Loucy (cell line): ENCODE data around the gene WDR7.

Source experiments
- H2AFZ ChIP-seq: fragments of 200-600 bp; sonication (generic); 2 replicates; pipeline ENCODE4 v1.6.0; 2016; ENCODE audit warnings: antibody characterized with exemption, mild to moderate bottlenecking, low read length, moderate library complexity
- H3F3A ChIP-seq: fragments of 200-600 bp; 2 replicates; pipeline ENCODE4 v1.6.0; 2016; ENCODE audit warnings: antibody characterized with exemption, low read depth, mild to moderate bottlenecking
- H3K27me3 ChIP-seq: fragments of 200-600 bp; sonication (generic); 2 replicates; pipeline ENCODE4 v1.6.1; 2014; ENCODE audit warnings: low read length, mild to moderate bottlenecking; ENCODE audit not compliant: insufficient read depth, poor library complexity, severe bottlenecking
- H3K36me3 ChIP-seq: fragments of 200-600 bp; sonication (generic); 2 replicates; pipeline ENCODE4 v1.6.1; 2016; ENCODE audit warnings: low read length; ENCODE audit not compliant: insufficient read depth
- H3K4me1 ChIP-seq: fragments of 200-600 bp; sonication (generic); 2 replicates; pipeline ENCODE4 v1.5.1; 2014; ENCODE audit warnings: low read length, mild to moderate bottlenecking; ENCODE audit not compliant: insufficient read depth, poor library complexity, severe bottlenecking
- H3K4me2 ChIP-seq: fragments of 200-600 bp; sonication (generic); 2 replicates; pipeline ENCODE4 v1.6.0; 2014; ENCODE audit warnings: antibody characterized with exemption, low read length, low read depth, mild to moderate bottlenecking; ENCODE audit not compliant: poor library complexity, severe bottlenecking
- H3K4me3 ChIP-seq: fragments of 200-600 bp; sonication (generic); 2 replicates; pipeline ENCODE4 v1.5.1; 2014; ENCODE audit warnings: low read length, mild to moderate bottlenecking, mixed read lengths; ENCODE audit not compliant: poor library complexity, severe bottlenecking
- H3K79me2 ChIP-seq: fragments of 200-600 bp; sonication (generic); 2 replicates; pipeline ENCODE4 v1.6.1; 2014; ENCODE audit warnings: low read length; ENCODE audit not compliant: insufficient read depth
- H3K9ac ChIP-seq: fragments of 200-600 bp; sonication (generic); 2 replicates; pipeline ENCODE4 v1.6.0; 2014; ENCODE audit warnings: mild to moderate bottlenecking, low read depth, low read length, moderate library complexity; ENCODE audit not compliant: poor library complexity, severe bottlenecking
- H3K9me2 ChIP-seq: fragments of 200-600 bp; sonication (generic); replicated peaks from 2 replicates; pipeline ENCODE4 v1.6.1; 2016; ENCODE audit warnings: low read depth, low read length, mixed read lengths
- H3K9me3 ChIP-seq: fragments of 200-600 bp; sonication (generic); 2 replicates; pipeline ENCODE4 v1.6.1; 2014; ENCODE audit warnings: mild to moderate bottlenecking, antibody characterized with exemption, low read length, low read depth; ENCODE audit not compliant: insufficient read depth
- H4K20me1 ChIP-seq: fragments of 200-600 bp; sonication (generic); 2 replicates; pipeline ENCODE4 v1.6.0; 2014; ENCODE audit warnings: antibody characterized with exemption, low read length, mild to moderate bottlenecking; ENCODE audit not compliant: insufficient read depth, poor library complexity, severe bottlenecking
- EZH2phosphoT487 ChIP-seq: fragments of 200-600 bp; IDR thresholded peaks from 2 replicates; pipeline ENCODE4 v1.6.1; 2018; ENCODE audit warnings: antibody characterized with exemption, mild to moderate bottlenecking, moderate library complexity, borderline replicate concordance
- TF ChIP-seq, protein P1 (sequence below): fragments of 200-600 bp; sonication (generic); conservative IDR thresholded peaks from 2 replicates; pipeline ENCODE4 v1.5.1; 2014; ENCODE audit warnings: mild to moderate bottlenecking, antibody characterized with exemption, low read length

Gene WDR7

DNA sequence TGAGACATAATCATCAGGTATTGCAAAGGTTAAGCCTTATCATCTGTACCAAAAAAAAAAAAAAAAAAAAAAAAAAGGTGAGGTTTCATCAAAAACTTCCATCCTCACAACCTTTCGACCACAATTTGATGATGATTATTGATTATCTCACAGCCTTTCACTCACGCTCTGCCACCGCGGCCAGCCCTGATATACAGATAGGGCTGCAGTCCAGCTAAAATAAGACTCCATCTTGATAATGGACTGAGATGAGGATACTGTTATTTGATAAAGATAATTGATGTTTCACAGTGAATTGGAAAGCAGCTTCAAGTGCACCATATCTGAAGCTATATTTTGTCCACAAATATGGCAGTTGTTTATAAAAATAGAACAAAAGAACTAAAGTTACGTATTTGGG lies 336.1 kb downstream of the WDR7 start:
- no peak for TF ChIP-seq EZH2phosphoT487
- TF ChIP-seq, protein P1, sequence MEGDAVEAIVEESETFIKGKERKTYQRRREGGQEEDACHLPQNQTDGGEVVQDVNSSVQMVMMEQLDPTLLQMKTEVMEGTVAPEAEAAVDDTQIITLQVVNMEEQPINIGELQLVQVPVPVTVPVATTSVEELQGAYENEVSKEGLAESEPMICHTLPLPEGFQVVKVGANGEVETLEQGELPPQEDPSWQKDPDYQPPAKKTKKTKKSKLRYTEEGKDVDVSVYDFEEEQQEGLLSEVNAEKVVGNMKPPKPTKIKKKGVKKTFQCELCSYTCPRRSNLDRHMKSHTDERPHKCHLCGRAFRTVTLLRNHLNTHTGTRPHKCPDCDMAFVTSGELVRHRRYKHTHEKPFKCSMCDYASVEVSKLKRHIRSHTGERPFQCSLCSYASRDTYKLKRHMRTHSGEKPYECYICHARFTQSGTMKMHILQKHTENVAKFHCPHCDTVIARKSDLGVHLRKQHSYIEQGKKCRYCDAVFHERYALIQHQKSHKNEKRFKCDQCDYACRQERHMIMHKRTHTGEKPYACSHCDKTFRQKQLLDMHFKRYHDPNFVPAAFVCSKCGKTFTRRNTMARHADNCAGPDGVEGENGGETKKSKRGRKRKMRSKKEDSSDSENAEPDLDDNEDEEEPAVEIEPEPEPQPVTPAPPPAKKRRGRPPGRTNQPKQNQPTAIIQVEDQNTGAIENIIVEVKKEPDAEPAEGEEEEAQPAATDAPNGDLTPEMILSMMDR: no peak
- H3K9me2 ChIP-seq: no peaks in the 10 kb centered on the region
- no peaks in the 10 kb centered on the region for H3K36me3 ChIP-seq
- H3K4me2 ChIP-seq: no peak overlapping the region
- no peaks in the 10 kb centered on the region for H3K4me1 ChIP-seq
- H4K20me1 ChIP-seq: no peaks in the 10 kb centered on the region
- no peaks in the 10 kb centered on the region for H3F3A ChIP-seq
- H3K4me3 ChIP-seq: no peak overlapping the region
- H3K9ac ChIP-seq: no peak overlapping the region
- no peak overlapping the region for H2AFZ ChIP-seq
- no peaks in the 10 kb centered on the region for H3K27me3 ChIP-seq
- no peaks in the 10 kb centered on the region for H3K9me3 ChIP-seq
- H3K79me2 ChIP-seq: no peaks in the 10 kb centered on the region

DNA sequence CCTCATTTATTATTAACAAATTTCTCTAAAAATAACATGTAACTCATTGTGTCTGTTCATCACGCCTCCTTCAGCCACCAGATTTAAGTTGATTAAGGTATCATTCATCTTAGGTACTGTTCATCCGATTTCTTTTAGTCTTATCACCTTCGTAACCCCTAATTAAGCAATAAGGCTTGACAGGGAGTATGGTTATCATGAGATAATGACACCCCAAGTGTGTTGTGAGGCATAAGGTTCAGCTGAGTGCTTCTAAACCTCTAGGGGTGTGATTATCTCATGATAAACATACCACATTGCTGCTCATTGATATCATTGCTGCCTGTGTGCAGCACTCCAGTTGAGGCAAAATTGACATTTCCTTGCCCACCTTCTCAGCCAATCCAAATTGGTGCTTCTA lies 336.9 kb downstream of the WDR7 start:
- Histone ChIP-seq H3K4me3 (no peak overlapping the region), H3K9me3 (no peaks in the 10 kb centered on the region), H3K27me3 (no peaks in the 10 kb centered on the region), H3K36me3 (no peaks in the 10 kb centered on the region), H3K4me2 (no peak overlapping the region), H3K4me1 (peaks cover 5% of the 10 kb centered on the region), H3F3A (no peaks in the 10 kb centered on the region), H3K9me2 (no peaks in the 10 kb centered on the region), H3K79me2 (no peaks in the 10 kb centered on the region), H3K9ac (no peak overlapping the region), H4K20me1 (no peaks in the 10 kb centered on the region), H2AFZ (no peak overlapping the region)
- no peak for TF ChIP-seq EZH2phosphoT487
- TF ChIP-seq, protein P1: no peak

DNA sequence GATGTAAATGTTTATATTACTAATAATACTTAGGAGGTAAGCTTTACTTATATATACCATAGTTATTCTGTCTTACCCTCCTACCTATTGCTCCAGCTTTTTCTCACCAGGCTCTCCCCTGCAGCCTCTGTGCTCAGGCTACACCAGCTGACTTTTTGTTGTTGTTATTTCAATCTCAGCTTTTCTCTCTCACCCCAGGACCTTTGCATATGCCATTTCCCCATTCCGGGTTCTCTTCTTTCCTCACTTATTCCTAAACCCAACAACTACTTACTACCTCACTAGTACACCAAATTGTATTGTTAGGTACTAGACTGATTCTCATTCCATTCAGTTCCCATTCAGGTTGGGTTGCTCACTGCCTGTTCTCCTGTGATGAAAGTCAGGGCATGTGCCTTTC lies 339.5 kb downstream of the WDR7 start:
- H3K9me3 ChIP-seq: no peaks in the 10 kb centered on the region
- H3K27me3 ChIP-seq: no peaks in the 10 kb centered on the region
- H3K79me2 ChIP-seq: no peaks in the 10 kb centered on the region
- no peaks in the 10 kb centered on the region for H3F3A ChIP-seq
- H3K36me3 ChIP-seq: no peaks in the 10 kb centered on the region
- no peak overlapping the region for H3K9ac ChIP-seq
- H3K4me1 ChIP-seq: peaks cover 7% of the 10 kb centered on the region
- H4K20me1 ChIP-seq: no peaks in the 10 kb centered on the region
- no peaks in the 10 kb centered on the region for H3K9me2 ChIP-seq
- no peak overlapping the region for H2AFZ ChIP-seq
- no peak overlapping the region for H3K4me2 ChIP-seq
- H3K4me3 ChIP-seq: no peak overlapping the region
- TF ChIP-seq EZH2phosphoT487: no peak
- TF ChIP-seq, protein P1: no peak
